Activated CD8-positive, alpha-beta memory T cell treated with anti-CD3 and anti-CD28 coated beads for 1 hour (primary cell): Measurements from ENCODE around the gene MESP2.

Source experiments
- DNase-seq, 2 donors: peaks; one replicate each; pipeline ENCODE4 v3.0.0-alpha.2; 2020; ENCODE audit warnings: low read depth in 1 of 2; ENCODE audit errors: extremely low read depth in 1 of 2

The MESP2 gene

GRCh38 chr15:89754361-89755154, 21.6 kb upstream of the MESP2 start:
- DNase-seq = no peak

GRCh38 chr15:89755701-89756100, 20.4 kb upstream of the MESP2 start:
- no peak for DNase-seq

DNA sequence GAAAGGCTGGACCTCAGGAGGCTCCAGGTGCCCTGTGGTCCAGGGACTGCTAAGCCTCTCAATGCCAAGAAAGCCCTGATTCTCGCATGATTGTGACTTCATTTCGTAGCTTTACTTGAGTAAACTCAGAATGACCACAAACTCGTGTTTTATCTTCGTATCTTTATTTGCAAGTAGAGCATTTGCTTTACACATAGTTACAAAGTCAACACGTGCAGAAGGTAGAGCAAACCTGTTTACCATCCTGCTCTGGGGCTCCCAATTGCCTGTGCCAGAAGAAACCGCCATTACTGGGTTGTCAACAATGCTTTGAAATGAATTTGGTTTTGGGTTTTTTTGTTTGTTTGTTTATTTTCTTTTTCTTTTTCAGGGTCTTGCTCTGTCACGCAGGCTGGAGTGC, 19.2 kb upstream of the MESP2 start:
- no peak for DNase-seq

- no peak for DNase-seq
Measured at GRCh38 chr15:89758283-89758682, 17.8 kb upstream of the MESP2 start.

DNA sequence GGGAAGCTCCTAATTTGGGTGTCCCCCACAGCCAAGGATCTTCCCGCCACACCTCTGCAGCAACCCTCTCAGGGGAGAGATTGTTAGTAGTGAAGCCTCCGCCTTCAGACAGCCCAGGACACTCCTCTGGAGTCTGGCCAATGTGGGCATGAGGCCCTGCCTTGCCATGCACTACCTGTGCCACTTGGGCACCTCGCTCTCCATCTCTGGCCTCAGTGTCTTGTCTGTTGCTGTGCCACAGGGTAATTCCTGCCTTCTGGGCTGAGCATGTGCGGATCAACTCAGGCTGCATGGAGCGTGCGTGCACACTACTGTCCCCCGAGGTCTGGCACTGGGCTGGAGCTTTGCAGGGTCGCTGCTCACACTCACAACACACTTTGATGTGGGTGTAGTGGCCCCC, 17.2 kb upstream of the MESP2 start:
- no peak for DNase-seq

GRCh38 chr15:89759835-89760234, 16.3 kb upstream of the MESP2 start:
- DNase-seq = no peak

- peak in 1 of 2 donors; percentile 39 for DNase-seq
Measured at GRCh38 chr15:89760303-89761008, 15.7 kb upstream of the MESP2 start.

- no peak for DNase-seq
Measured at GRCh38 chr15:89761009-89761831, 14.9 kb upstream of the MESP2 start.

GRCh38 chr15:89761929-89762328, 14.2 kb upstream of the MESP2 start:
- DNase-seq = no peak

GRCh38 chr15:89765694-89766093, 10.4 kb upstream of the MESP2 start:
- no peak for DNase-seq

GRCh38 chr15:89766357-89767311, 9.5 kb upstream of the MESP2 start:
- DNase-seq = no peak

- DNase-seq = no peak
Measured at GRCh38 chr15:89767411-89767915, 8.7 kb upstream of the MESP2 start.

DNA sequence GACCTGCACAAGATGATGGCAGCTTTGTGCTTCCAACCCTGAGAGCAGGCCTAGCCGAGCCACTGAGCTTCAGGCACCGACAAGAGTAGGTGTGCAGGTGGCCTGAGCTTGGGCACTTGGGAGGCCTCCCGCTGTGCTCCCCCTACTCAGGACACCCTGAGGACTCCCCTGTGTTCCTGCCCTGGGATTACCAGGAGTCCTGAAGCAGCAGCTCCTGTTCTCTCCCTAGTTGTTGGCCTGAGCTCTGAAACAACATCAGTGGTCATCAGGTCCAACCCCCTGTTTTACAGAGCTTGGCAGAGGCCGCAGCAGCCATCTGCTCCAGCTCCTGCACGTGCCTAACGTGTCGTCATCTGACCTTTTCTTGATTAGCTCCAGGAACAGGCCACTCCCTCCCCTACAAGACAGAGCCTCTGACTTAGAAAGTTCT, 8.0 kb upstream of the MESP2 start:
- DNase-seq = no peak

DNA sequence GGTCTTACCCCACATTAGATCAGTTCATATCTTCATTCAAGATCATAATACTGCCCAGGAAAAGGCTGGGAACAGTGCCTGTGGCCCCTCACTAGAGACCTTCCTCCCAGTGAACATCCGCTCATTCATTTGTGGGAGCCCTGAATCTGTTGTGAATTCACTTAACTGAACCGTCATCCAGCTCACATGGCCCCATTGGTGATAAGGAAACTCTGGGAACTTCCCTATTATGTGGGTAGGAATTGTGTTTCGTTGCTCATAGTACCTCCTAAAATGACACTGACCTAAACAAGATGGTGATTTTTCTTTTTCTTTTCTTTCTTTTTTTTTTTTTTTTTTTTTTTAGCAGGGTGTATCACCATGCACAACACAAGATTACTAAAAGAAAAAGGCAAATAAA, 6.8 kb upstream of the MESP2 start:
- no peak for DNase-seq

DNA sequence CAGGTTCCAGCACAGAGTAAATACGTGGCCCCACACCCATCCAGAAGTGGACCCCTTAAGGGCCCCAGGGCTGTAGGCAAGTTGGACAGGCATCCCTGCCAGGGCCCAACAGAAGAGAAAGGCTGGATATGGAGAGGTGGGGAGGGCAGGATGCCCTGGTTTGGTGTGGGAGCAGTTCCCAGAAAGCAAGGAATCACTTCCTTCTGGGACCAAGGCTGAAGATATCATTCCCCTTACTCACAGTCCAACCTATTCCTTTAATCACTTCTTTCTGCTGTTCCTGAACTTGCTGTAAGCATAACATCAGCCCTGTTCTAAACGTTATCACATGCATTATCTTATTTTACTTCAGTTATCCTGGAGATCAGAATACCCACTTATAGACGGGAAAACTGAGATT, 6.1 kb upstream of the MESP2 start:
- no peak for DNase-seq

DNA sequence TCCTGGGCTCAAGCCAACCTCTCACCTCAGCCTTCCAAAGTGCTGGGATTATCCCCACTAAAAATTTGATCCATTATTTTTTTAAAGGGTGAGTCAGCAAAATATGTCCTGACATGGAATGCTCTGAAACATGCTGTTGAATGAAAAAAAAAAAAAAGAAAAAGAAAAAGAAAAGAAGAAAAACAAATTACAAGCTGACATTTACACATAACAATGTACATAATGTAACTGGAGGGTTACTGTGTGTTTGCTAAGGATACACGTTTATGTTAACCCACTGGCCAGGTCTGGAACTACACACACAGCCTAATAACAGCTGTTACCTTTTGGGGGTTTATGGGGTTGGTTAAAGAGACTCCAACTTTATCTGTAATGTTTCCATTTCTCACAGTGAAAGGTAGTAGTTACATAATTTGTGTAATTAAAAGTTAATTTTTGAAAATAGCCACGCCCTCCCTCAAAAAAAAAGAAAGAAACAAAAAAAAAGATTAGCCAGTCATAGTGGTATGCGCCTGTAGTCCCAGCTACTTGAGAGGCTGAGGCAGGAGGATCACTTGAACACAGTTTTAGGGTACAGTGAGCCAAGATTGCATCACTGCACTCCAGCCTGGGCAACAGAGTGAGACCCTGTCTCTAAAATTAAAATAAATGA, 3.1 kb upstream of the MESP2 start:
- DNase-seq = no peak

DNA sequence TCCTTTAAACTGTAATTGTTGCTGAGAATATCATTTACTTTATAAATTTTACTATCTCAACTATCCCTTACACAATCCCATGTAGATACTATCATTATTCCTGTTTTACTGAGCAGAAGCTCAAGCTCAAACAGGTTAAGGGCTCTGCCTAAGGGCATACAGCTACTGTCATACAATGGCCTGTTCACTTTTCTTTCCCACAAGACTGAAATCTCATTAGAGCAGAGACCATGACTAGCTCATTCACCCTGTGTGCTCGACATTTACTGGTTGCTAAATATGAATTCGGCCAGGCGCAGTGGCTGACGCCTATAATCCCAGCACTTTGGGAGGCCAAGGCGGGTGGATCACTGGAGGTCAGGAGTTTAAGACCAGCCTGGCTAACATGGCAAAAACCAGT, 1.6 kb upstream of the MESP2 start:
- DNase-seq = no peak

DNA sequence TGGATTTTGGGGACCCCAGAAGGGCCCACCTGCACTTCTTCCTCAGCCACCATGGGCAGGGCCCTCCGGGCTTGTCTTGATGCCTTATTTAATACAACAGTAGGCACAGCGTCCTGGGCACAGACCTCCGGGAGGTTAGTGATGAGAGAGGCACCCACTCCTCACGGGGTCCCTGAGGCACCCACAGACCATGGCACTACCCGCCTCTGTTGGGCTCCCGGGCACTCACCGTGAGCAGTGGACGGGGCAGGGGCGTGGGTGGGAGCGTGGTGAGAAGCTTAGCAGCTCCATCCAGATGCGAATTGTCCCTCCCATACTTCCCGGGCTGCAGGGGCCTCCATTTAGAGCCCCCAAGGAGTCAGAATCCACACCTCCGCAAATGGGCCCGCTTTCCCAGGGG, 317 bp upstream of the MESP2 start:
- no peak for DNase-seq

- DNase-seq = no peak
Measured at GRCh38 chr15:89777073-89777751, 1.1 kb downstream of the MESP2 start.
